Activated CD4-positive, alpha-beta T cell treated with anti-CD3 and anti-CD28 coated beads, Interleukin-2, amount 10 ng/mL, durations not matched to agents 7 days and 5 days (primary cell): ENCODE results near the gene MOK. TPM values are rescaled to one million over a fixed set of nuclear protein-coding genes. Genes with fewer than 3 reads are reported as not detected.

Source experiments
- CTCF ChIA-PET: fragments of 350-600 bp; sonication (Branson Sonifier 250); formaldehyde crosslinking; loops from one replicate; lab custom pipeline; 2021; ENCODE audit warnings: antibody characterized with exemption; lab: Charles Lee
- POLR2A ChIA-PET: fragments of 350-600 bp; sonication (Branson Sonifier 250); formaldehyde crosslinking; loops from one replicate; lab custom pipeline; 2021; ENCODE audit warnings: antibody characterized with exemption; lab: Charles Lee
- DNase-seq: peaks from one replicate; pipeline ENCODE4 v3.0.0-alpha.2; 2020
- H3K27ac Mint-ChIP-seq: one replicate; pipeline ENCODE4 v1.8.0; 2021; ENCODE audit warnings: mild to moderate bottlenecking, moderate library complexity, mixed read lengths
- H3K27me3 Mint-ChIP-seq: one replicate; pipeline ENCODE4 v1.8.0; 2021; ENCODE audit warnings: mixed read lengths
- H3K36me3 Mint-ChIP-seq: one replicate; pipeline ENCODE4 v1.8.0; 2021; ENCODE audit warnings: low read depth, mixed read lengths
- H3K4me1 Mint-ChIP-seq: one replicate; pipeline ENCODE4 v1.8.0; 2021; ENCODE audit warnings: mixed read lengths
- H3K4me3 Mint-ChIP-seq: one replicate; pipeline ENCODE4 v1.8.0; 2021; ENCODE audit warnings: mild to moderate bottlenecking, moderate library complexity, mixed read lengths
- H3K9me3 Mint-ChIP-seq: one replicate; pipeline ENCODE4 v1.8.0; 2021; ENCODE audit warnings: mixed read lengths
- total RNA-seq, 2 experiments: library from RNA; stranded (reverse); gene quantifications; one replicate each; pipeline ENCODE4 v1.2.3, GENCODE V29; 2021

Gene MOK
- total RNA-seq, 2 experiments from 2014 or later = 0.96 to 1.4 TPM

DNA sequence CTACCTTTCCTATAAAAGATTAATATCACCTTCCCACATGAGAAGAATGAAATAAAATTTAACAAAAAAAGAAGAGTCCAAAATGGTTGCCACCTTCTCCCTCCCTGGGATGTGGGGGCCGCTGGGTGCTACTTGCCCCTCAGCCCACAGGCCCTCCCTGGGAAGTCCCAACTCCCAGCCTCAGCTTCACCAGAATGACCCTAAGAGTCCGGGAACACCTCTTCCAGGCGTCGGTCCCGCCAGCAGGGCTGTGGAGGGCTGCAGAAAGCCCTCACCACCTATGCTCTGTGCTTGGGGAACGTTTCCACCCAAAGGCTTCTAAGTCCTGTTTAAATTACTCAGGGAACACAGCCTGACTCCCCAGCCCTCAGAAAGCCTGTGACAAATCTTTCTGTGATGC, 71.9 kb downstream of the MOK start:
- Mint-ChIP-seq H3K36me3 (no peaks in the 10 kb centered on the region), H3K9me3 (no peaks in the 10 kb centered on the region), H3K4me1 (no peaks in the 10 kb centered on the region), H3K27ac (no peak overlapping the region), H3K27me3 (no peaks in the 10 kb centered on the region), H3K4me3 (no peak overlapping the region)
- CTCF ChIA-PET = interaction anchor here (0.6 kb wide), 2 partner anchors 13 to 167 kb away, joined by 3 read pairs; no protein-coding TSS in a partner anchor
- DNase-seq = no peak
- POLR2A ChIA-PET = no interaction called here

DNA sequence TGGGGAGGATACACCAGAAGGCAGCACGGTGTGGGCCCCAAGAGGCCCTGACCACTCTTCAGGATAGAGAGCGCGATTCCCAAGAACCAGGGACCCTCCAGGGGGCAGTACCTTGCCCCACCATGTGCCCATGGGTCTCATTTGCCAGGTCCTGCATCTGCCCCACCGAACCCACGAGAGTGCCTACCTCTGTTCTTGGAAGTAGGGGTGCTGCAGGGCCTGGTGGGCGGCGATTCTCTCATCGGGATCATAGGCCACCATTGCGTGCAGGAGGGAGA, 72.7 kb downstream of the MOK start:
- H3K36me3 Mint-ChIP-seq = no peaks in the 10 kb centered on the region
- H3K9me3 Mint-ChIP-seq = no peaks in the 10 kb centered on the region
- no peak overlapping the region for H3K4me3 Mint-ChIP-seq
- H3K27ac Mint-ChIP-seq = no peak overlapping the region
- ChIA-PET POLR2A (no interaction called here), CTCF (interaction anchor here (1.0 kb wide), 1 partner anchor 82 kb away, joined by 4 read pairs; no protein-coding TSS in a partner anchor)
- H3K4me1 Mint-ChIP-seq = no peaks in the 10 kb centered on the region
- DNase-seq = no peak
- H3K27me3 Mint-ChIP-seq = no peaks in the 10 kb centered on the region

DNA sequence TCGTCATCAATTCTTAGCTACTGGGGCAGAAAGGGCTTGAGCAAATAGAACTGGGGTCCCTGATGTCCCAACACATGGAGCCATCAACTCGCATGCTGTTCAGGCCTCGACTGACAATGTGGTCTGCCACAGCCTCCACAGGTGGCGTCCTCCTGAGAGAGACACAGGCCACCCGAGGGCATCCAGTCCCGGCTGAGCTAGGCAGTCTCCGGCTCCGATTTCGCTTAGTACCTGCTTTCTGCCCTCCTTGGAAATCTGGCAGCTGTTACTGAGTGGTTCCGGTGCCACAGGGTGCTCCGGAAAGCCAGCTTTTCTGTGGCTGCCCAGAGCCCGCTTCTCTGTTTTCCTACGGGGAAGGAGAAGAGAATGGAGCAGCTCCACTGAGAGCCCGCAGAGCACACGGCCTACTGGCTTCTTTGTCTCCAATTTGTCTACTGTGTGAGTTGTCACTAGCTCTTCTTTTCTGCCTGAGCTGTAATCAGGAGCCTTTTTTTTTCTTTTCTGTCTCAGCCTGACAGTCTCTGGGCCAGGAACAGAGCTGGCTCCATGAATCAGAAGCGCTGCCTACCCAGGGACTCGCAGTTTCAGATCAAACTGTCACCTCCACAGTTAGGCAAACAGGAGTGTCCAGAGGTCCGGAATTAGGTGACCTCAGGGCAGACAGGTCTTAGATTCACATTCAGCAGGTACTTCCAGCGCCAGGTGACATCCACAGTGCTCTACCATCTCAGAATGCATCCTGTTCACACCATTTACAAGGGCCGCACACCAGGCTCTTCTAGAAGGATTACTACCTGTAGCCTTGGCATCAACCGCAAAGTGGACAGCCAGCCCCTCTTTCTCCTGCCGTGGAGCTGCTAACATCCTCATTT, 73.3 kb downstream of the MOK start:
- Mint-ChIP-seq H3K4me1 (no peaks in the 10 kb centered on the region), H3K27ac (no peak overlapping the region), H3K27me3 (no peaks in the 10 kb centered on the region), H3K4me3 (no peak overlapping the region), H3K9me3 (no peaks in the 10 kb centered on the region), H3K36me3 (no peaks in the 10 kb centered on the region)
- ChIA-PET CTCF (interaction anchor here (1.0 kb wide), 1 partner anchor 82 kb away, joined by 4 read pairs; no protein-coding TSS in a partner anchor), POLR2A (no interaction called here)
- DNase-seq = no peak

GRCh38 chr14:102230481-102231210, 74.3 kb downstream of the MOK start:
- H3K27ac Mint-ChIP-seq = no peak overlapping the region
- H3K9me3 Mint-ChIP-seq = no peaks in the 10 kb centered on the region

GRCh38 chr14:102229739-102230092, 75.2 kb downstream of the MOK start:
- no peak for DNase-seq
- no peak overlapping the region for H3K27ac Mint-ChIP-seq
- no peaks in the 10 kb centered on the region for H3K4me1 Mint-ChIP-seq
- no peak overlapping the region for H3K4me3 Mint-ChIP-seq
- POLR2A ChIA-PET = no interaction called here
- H3K36me3 Mint-ChIP-seq = no peaks in the 10 kb centered on the region
- CTCF ChIA-PET = no interaction called here
- H3K9me3 Mint-ChIP-seq = no peaks in the 10 kb centered on the region
- H3K27me3 Mint-ChIP-seq = no peaks in the 10 kb centered on the region

More at GRCh38 chr14:102230481-102231210, 74.3 kb downstream of the MOK start:
- POLR2A ChIA-PET = no interaction called here
- no peaks in the 10 kb centered on the region for H3K4me1 Mint-ChIP-seq
- CTCF ChIA-PET = no interaction called here
- no peaks in the 10 kb centered on the region for H3K27me3 Mint-ChIP-seq
- DNase-seq = no peak
- H3K4me3 Mint-ChIP-seq = no peak overlapping the region
- no peaks in the 10 kb centered on the region for H3K36me3 Mint-ChIP-seq

DNA sequence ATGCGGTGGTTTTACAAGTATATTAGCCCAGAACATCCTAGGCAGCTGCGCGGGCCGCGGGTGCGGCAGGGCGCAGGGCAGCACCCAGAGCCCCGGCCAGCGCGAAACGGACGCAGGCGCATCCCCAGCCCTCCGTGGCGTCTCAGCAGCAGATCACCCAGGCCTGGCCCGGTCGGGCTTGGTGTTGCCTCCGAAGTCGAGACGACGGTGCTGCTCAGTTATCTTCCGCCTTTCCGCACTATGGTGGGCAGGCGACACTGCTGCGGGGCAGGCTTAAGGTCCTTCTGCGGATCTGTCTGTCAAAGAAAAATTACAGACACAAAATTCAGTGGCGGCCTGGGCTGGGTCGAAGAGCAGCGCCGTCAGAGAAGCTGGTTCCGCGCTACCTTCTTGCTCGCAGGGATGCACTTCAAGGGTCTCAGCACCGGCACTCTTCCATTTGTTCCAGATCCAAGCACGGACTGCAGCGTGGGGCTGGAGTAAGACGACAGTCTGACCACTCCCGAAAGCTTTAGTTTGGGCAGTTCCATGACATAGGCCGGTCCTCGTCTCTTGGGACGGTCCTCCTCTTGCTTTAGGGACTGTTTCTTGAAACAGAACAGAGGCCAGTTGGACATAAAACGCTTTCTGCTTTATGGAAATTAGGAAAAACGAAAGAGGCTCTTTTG, 75.8 kb downstream of the MOK start:
- no peak for DNase-seq
- Mint-ChIP-seq H3K36me3 (no peaks in the 10 kb centered on the region), H3K4me1 (no peaks in the 10 kb centered on the region), H3K27ac (no peak overlapping the region), H3K4me3 (no peak overlapping the region), H3K9me3 (no peaks in the 10 kb centered on the region), H3K27me3 (no peaks in the 10 kb centered on the region)
- CTCF ChIA-PET = no interaction called here
- POLR2A ChIA-PET = no interaction called here

- no peak for DNase-seq
- H3K4me1 Mint-ChIP-seq = no peaks in the 10 kb centered on the region
- POLR2A ChIA-PET = no interaction called here
- H3K4me3 Mint-ChIP-seq = no peak overlapping the region
- no peaks in the 10 kb centered on the region for H3K27me3 Mint-ChIP-seq
- no peaks in the 10 kb centered on the region for H3K9me3 Mint-ChIP-seq
- no peaks in the 10 kb centered on the region for H3K36me3 Mint-ChIP-seq
- CTCF ChIA-PET = no interaction called here
- H3K27ac Mint-ChIP-seq = peak overlapping the region; percentile 60
Observed at GRCh38 chr14:102227184-102227964, 77.6 kb downstream of the MOK start.

GRCh38 chr14:102226356-102227125, 78.4 kb downstream of the MOK start:
- H3K27ac Mint-ChIP-seq = no peak overlapping the region
- H3K9me3 Mint-ChIP-seq = no peaks in the 10 kb centered on the region
- CTCF ChIA-PET = interaction anchor here (0.9 kb wide), 1 partner anchor 11 kb away, joined by 3 read pairs; no protein-coding TSS in a partner anchor
- no peaks in the 10 kb centered on the region for H3K4me1 Mint-ChIP-seq
- H3K27me3 Mint-ChIP-seq = no peaks in the 10 kb centered on the region
- no peak for DNase-seq
- no peak overlapping the region for H3K4me3 Mint-ChIP-seq
- POLR2A ChIA-PET = no interaction called here
- no peaks in the 10 kb centered on the region for H3K36me3 Mint-ChIP-seq

- peak overlapping the region; percentile 27 for H3K27ac Mint-ChIP-seq
- DNase-seq = no peak
- H3K4me1 Mint-ChIP-seq = no peaks in the 10 kb centered on the region
- ChIA-PET POLR2A (no interaction called here), CTCF (interaction anchor here (0.6 to 0.9 kb wide), 2 partner anchors 11 to 42 kb away, joined by 3 read pairs; no protein-coding TSS in a partner anchor)
- H3K4me3 Mint-ChIP-seq = no peak overlapping the region
- H3K36me3 Mint-ChIP-seq = no peaks in the 10 kb centered on the region
- H3K9me3 Mint-ChIP-seq = no peaks in the 10 kb centered on the region
- no peaks in the 10 kb centered on the region for H3K27me3 Mint-ChIP-seq
Observed at GRCh38 chr14:102225936-102226335, 79.0 kb downstream of the MOK start.

- Mint-ChIP-seq H3K4me1 (peaks cover 3% of the 10 kb centered on the region), H3K27me3 (no peaks in the 10 kb centered on the region), H3K9me3 (no peaks in the 10 kb centered on the region), H3K27ac (no peak overlapping the region), H3K4me3 (no peak overlapping the region), H3K36me3 (no peaks in the 10 kb centered on the region)
- CTCF ChIA-PET = interaction anchor here (0.6 kb wide), 1 partner anchor 43 kb away, joined by 3 read pairs; no protein-coding TSS in a partner anchor
- no peak for DNase-seq
- POLR2A ChIA-PET = interaction anchor here (0.6 kb wide), 1 partner anchor 109 kb away, joined by 3 read pairs; no protein-coding TSS in a partner anchor
Observed at GRCh38 chr14:102225386-102225785, 79.6 kb downstream of the MOK start.

- no peaks in the 10 kb centered on the region for H3K36me3 Mint-ChIP-seq
- CTCF ChIA-PET = no interaction called here
- no peak overlapping the region for H3K4me3 Mint-ChIP-seq
- no peaks in the 10 kb centered on the region for H3K9me3 Mint-ChIP-seq
- H3K27ac Mint-ChIP-seq = no peak overlapping the region
- H3K27me3 Mint-ChIP-seq = no peaks in the 10 kb centered on the region
- POLR2A ChIA-PET = no interaction called here
- H3K4me1 Mint-ChIP-seq = peaks cover 3% of the 10 kb centered on the region
- no peak for DNase-seq
Observed at GRCh38 chr14:102223682-102224081, 81.3 kb downstream of the MOK start.

GRCh38 chr14:102222751-102223150, 82.2 kb downstream of the MOK start:
- Mint-ChIP-seq H3K4me1 (peaks cover 3% of the 10 kb centered on the region), H3K27ac (no peak overlapping the region), H3K9me3 (no peaks in the 10 kb centered on the region), H3K27me3 (no peaks in the 10 kb centered on the region), H3K36me3 (no peaks in the 10 kb centered on the region), H3K4me3 (no peak overlapping the region)
- ChIA-PET CTCF (no interaction called here), POLR2A (no interaction called here)
- DNase-seq = no peak
